SK-N-SH (cell line): ENCODE data around the gene UBE2S. TPM values are rescaled to one million over a fixed set of nuclear protein-coding genes. Genes with fewer than 3 reads are reported as not detected.

Experiments used
- CTCF ChIA-PET: fragments of 300-600, 350-600 bp; formaldehyde crosslinking; extraction: SDS; loops from one replicate; lab custom pipeline; 2021; lab: Yijun Ruan, JAX
- POLR2A ChIA-PET: fragments of 350-600 bp; sonication (Branson Sonifier 250); formaldehyde crosslinking; extraction: SDS; loops from one replicate; lab custom pipeline; 2020; ENCODE audit warnings: antibody characterized with exemption, inconsistent platforms; lab: Yijun Ruan, JAX
- DNase-seq: peaks from one replicate; pipeline ENCODE4 v3.0.0; 2012
- H2AFZ ChIP-seq: fragments of 200-600 bp; sonication (generic); 2 replicates; pipeline ENCODE4 v1.8.1; 2016; ENCODE audit warnings: antibody characterized with exemption, mild to moderate bottlenecking, low read depth
- H3F3A ChIP-seq: fragments of 200-600 bp; sonication (generic); replicated peaks from 2 replicates; pipeline ENCODE3; 2016; ENCODE audit warnings: antibody characterized with exemption, mild to moderate bottlenecking; ENCODE audit not compliant: insufficient read depth
- H3K27ac ChIP-seq, 2 experiments: fragments of 200-500 bp in 1 of 2; fragments of 200-600 bp in 1 of 2; sonication (Bioruptor generic) in 1 of 2; sonication (generic), shearing (Covaris generic) in 1 of 2; 2 replicates each; pipeline versions ENCODE4 v1.5.1 to v1.6.1; 2014 to 2016; ENCODE audit warnings: low read depth in 2 of 2, inconsistent platforms in 1 of 2, low read length in 1 of 2, mild to moderate bottlenecking in 1 of 2, mixed read lengths in 1 of 2
- H3K27me3 ChIP-seq: fragments of 200-600 bp; sonication (generic), shearing (Covaris generic); 2 replicates; pipeline ENCODE4 v1.6.1; 2016; ENCODE audit warnings: mixed run types; ENCODE audit not compliant: insufficient read depth
- H3K36me3 ChIP-seq, 2 experiments: fragments of 200-500 bp in 1 of 2; fragments of 200-600 bp in 1 of 2; sonication (Bioruptor generic) in 1 of 2; sonication (generic) in 1 of 2; replicated peaks in 1 of 2; 2 replicates each; pipeline versions ENCODE3 to v1.5.1; 2014 to 2016; ENCODE audit warnings: low read length in 1 of 2, mild to moderate bottlenecking in 1 of 2; ENCODE audit not compliant: insufficient read depth in 2 of 2, control insufficient read depth in 1 of 2
- H3K4me1 ChIP-seq, 2 experiments: fragments of 200-500 bp in 1 of 2; fragments of 200-600 bp in 1 of 2; sonication (Bioruptor generic) in 1 of 2; sonication (generic), shearing (Covaris generic) in 1 of 2; 2 replicates each; pipeline versions ENCODE4 v1.5.1 to v1.6.1; 2014 to 2016; ENCODE audit warnings: low read depth in 1 of 2, low read length in 1 of 2, mixed run types in 1 of 2; ENCODE audit not compliant: insufficient read depth in 2 of 2, control insufficient read depth in 1 of 2
- H3K4me2 ChIP-seq: fragments of 200-600 bp; sonication (generic), shearing (Covaris generic); 2 replicates; pipeline ENCODE4 v1.6.1; 2017; ENCODE audit warnings: mixed run types
- H3K4me3 ChIP-seq, 2 experiments: fragments of 200-500 bp in 1 of 2; fragments of 200-600 bp in 1 of 2; sonication (Bioruptor generic) in 1 of 2; sonication (generic), shearing (Covaris generic) in 1 of 2; 2 replicates each; pipeline versions ENCODE4 v1.5.1 to v1.8.1; 2014 to 2016; ENCODE audit warnings: low read depth in 2 of 2, inconsistent platforms in 1 of 2, low read length in 1 of 2, mild to moderate bottlenecking in 1 of 2, mixed read lengths in 1 of 2, moderate library complexity in 1 of 2
- H3K79me2 ChIP-seq: fragments of 200-600 bp; sonication (generic); 2 replicates; pipeline ENCODE4 v1.8.1; 2017; ENCODE audit warnings: mild to moderate bottlenecking; ENCODE audit not compliant: insufficient read depth
- H3K9ac ChIP-seq: fragments of 200-600 bp; sonication (generic); 2 replicates; pipeline ENCODE4 v1.6.1; 2017; ENCODE audit warnings: mixed run types
- H3K9me2 ChIP-seq: fragments of 200-600 bp; sonication (generic); 2 replicates; pipeline ENCODE4 v1.6.1; 2017; ENCODE audit warnings: mixed run types
- H3K9me3 ChIP-seq: fragments of 200-600 bp; sonication (generic); 2 replicates; pipeline ENCODE4 v1.6.1; 2017; ENCODE audit warnings: mixed run types, mild to moderate bottlenecking, moderate library complexity
- H4K20me1 ChIP-seq: fragments of 200-600 bp; sonication (generic); 2 replicates; pipeline ENCODE4 v1.6.1; 2017; ENCODE audit warnings: mild to moderate bottlenecking, mixed run types; ENCODE audit not compliant: insufficient read depth
- ELF1 ChIP-seq: IDR thresholded peaks from 2 replicates; pipeline ENCODE4 v1.4.0; 2012
- FOXJ3 ChIP-seq: sonication (generic); formaldehyde crosslinking; IDR thresholded peaks from 2 replicates; pipeline ENCODE4 v1.5.1; 2020; ENCODE audit warnings: mild to moderate bottlenecking, missing genetic modification reagents
- GABPA ChIP-seq: IDR thresholded peaks from 2 replicates; pipeline ENCODE4 v1.4.0; 2012; ENCODE audit warnings: low read depth, mild to moderate bottlenecking
- MEF2A ChIP-seq: IDR thresholded peaks from 2 replicates; pipeline ENCODE4 v1.4.0; 2012; ENCODE audit warnings: low read depth, borderline replicate concordance
- MXI1 ChIP-seq: IDR thresholded peaks from 2 replicates; pipeline ENCODE4 v1.6.1; 2012; ENCODE audit warnings: mild to moderate bottlenecking, low read depth, low read length, improper control_type of control experiment
- NRF1 ChIP-seq: IDR thresholded peaks from 2 replicates; pipeline ENCODE4 v1.6.1; 2012; ENCODE audit warnings: low read depth, mild to moderate bottlenecking, low read length
- POLR2AphosphoS5 ChIP-seq: IDR thresholded peaks from 2 replicates; pipeline ENCODE4 v1.6.1; 2012; ENCODE audit warnings: low read depth, low read length
- SMC3 ChIP-seq: IDR thresholded peaks from 2 replicates; pipeline ENCODE4 v1.6.1; 2012; ENCODE audit warnings: low read depth, low read length, improper control_type of control experiment
- YY1 ChIP-seq: IDR thresholded peaks from 2 replicates; pipeline ENCODE4 v1.4.0; 2012; ENCODE audit warnings: low read depth, mild to moderate bottlenecking
- WGBS: methylation state at CpG from one replicate; pipeline ENCODE4 v1.1.6; 2017; ENCODE audit warnings: low lambda C conversion rate; 5-methylcytosine and 5-hydroxymethylcytosine counted together
- polyA plus RNA-seq, 3 experiments: library from polyadenylated mRNA; depleted of rRNA; stranded (reverse); fragments of >200 nt; gene quantifications; 2 replicates each; pipeline ENCODE4 v1.2.3, GENCODE V29; 2012
- TF ChIP-seq, protein P1 (sequence below): fragments of 150-350 bp; IDR thresholded peaks from 2 replicates; pipeline ENCODE4 v1.6.1; 2017; ENCODE audit warnings: antibody characterized with exemption, low read length, low read depth, borderline replicate concordance
- TF ChIP-seq, protein P2 (sequence below): IDR thresholded peaks from 2 replicates; pipeline ENCODE4 v1.4.0; 2012; ENCODE audit warnings: low read depth
- TF ChIP-seq, protein P3 (sequence below): IDR thresholded peaks from 2 replicates; pipeline ENCODE4 v1.6.1; 2012; ENCODE audit warnings: mild to moderate bottlenecking, low read depth, low read length, moderate library complexity
- TF ChIP-seq, protein P4 (sequence below): fragments of 200-600 bp; sonication (generic); IDR thresholded peaks from 2 replicates; pipeline ENCODE4 v1.6.1; 2017; ENCODE audit warnings: antibody characterized with exemption, mild to moderate bottlenecking, moderate library complexity
- TF ChIP-seq, protein P5 (sequence below): IDR thresholded peaks from 2 replicates; pipeline ENCODE4; 2012

UBE2S gene
- polyA plus RNA-seq, 1 of the 3 experiments (the other 2 are of a cell fraction) = 133 TPM

DNA sequence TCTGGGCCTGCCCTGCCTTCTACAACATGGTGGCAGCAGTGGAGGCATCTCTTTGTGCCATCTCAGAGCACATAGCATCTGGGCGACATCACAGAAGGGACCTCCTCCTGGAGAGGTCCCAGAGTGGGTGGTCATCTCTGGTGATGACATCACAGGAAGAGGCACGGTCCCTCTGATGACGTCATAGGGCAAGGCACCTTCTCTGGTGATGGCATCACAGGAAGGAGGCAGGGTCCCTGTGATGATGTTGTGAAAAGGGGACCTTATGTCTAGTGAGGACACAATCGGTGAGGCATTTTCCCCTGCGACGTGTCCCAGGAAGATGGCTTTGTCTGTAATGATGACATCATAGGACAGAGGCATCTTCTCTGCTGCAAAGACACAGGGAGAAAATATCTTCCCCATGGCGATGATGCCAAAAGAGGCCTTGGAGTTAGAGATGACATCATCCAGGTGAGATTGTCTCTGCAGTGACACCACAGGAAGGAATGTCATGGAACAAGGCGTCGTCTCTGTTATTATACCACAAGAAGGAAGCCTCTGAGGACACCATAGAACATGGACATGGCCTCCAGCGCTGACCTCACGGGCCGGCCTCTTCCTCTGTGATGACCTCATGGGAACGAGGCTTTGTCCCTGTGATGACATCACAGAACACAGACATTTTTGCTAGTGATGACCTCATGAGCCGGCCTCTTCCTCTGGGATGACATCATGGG lies 24.8 kb upstream of the UBE2S start:
- no peaks in the 10 kb centered on the region for H3K4me1 ChIP-seq
- 77% methylated on average over 14 of the region's 14 CpGs for WGBS
- H3K79me2 ChIP-seq = no peaks in the 10 kb centered on the region
- H3K4me2 ChIP-seq = no peak overlapping the region
- H3K9ac ChIP-seq = no peak overlapping the region
- no peaks in the 10 kb centered on the region for H3K36me3 ChIP-seq
- ChIA-PET POLR2A (no interaction called here), CTCF (no interaction called here)
- no peak overlapping the region for H3K27ac ChIP-seq
- H3K9me3 ChIP-seq = no peaks in the 10 kb centered on the region
- no peaks in the 10 kb centered on the region for H4K20me1 ChIP-seq
- no peak overlapping the region for H2AFZ ChIP-seq
- H3K27me3 ChIP-seq = no peaks in the 10 kb centered on the region
- DNase-seq = no peak
- TF ChIP-seq POLR2AphosphoS5 = no peak
- TF ChIP-seq FOXJ3 = no peak
- TF ChIP-seq, protein P1, sequence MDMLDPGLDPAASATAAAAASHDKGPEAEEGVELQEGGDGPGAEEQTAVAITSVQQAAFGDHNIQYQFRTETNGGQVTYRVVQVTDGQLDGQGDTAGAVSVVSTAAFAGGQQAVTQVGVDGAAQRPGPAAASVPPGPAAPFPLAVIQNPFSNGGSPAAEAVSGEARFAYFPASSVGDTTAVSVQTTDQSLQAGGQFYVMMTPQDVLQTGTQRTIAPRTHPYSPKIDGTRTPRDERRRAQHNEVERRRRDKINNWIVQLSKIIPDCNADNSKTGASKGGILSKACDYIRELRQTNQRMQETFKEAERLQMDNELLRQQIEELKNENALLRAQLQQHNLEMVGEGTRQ = no peak
- no peak for TF ChIP-seq YY1
- TF ChIP-seq GABPA = no peak
- TF ChIP-seq, protein P2, sequence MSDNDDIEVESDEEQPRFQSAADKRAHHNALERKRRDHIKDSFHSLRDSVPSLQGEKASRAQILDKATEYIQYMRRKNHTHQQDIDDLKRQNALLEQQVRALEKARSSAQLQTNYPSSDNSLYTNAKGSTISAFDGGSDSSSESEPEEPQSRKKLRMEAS = no peak
- no peak for TF ChIP-seq NRF1
- TF ChIP-seq, protein P3, sequence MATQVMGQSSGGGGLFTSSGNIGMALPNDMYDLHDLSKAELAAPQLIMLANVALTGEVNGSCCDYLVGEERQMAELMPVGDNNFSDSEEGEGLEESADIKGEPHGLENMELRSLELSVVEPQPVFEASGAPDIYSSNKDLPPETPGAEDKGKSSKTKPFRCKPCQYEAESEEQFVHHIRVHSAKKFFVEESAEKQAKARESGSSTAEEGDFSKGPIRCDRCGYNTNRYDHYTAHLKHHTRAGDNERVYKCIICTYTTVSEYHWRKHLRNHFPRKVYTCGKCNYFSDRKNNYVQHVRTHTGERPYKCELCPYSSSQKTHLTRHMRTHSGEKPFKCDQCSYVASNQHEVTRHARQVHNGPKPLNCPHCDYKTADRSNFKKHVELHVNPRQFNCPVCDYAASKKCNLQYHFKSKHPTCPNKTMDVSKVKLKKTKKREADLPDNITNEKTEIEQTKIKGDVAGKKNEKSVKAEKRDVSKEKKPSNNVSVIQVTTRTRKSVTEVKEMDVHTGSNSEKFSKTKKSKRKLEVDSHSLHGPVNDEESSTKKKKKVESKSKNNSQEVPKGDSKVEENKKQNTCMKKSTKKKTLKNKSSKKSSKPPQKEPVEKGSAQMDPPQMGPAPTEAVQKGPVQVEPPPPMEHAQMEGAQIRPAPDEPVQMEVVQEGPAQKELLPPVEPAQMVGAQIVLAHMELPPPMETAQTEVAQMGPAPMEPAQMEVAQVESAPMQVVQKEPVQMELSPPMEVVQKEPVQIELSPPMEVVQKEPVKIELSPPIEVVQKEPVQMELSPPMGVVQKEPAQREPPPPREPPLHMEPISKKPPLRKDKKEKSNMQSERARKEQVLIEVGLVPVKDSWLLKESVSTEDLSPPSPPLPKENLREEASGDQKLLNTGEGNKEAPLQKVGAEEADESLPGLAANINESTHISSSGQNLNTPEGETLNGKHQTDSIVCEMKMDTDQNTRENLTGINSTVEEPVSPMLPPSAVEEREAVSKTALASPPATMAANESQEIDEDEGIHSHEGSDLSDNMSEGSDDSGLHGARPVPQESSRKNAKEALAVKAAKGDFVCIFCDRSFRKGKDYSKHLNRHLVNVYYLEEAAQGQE = no peak
- TF ChIP-seq, protein P4, sequence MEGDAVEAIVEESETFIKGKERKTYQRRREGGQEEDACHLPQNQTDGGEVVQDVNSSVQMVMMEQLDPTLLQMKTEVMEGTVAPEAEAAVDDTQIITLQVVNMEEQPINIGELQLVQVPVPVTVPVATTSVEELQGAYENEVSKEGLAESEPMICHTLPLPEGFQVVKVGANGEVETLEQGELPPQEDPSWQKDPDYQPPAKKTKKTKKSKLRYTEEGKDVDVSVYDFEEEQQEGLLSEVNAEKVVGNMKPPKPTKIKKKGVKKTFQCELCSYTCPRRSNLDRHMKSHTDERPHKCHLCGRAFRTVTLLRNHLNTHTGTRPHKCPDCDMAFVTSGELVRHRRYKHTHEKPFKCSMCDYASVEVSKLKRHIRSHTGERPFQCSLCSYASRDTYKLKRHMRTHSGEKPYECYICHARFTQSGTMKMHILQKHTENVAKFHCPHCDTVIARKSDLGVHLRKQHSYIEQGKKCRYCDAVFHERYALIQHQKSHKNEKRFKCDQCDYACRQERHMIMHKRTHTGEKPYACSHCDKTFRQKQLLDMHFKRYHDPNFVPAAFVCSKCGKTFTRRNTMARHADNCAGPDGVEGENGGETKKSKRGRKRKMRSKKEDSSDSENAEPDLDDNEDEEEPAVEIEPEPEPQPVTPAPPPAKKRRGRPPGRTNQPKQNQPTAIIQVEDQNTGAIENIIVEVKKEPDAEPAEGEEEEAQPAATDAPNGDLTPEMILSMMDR = no peak
- TF ChIP-seq, protein P5, sequence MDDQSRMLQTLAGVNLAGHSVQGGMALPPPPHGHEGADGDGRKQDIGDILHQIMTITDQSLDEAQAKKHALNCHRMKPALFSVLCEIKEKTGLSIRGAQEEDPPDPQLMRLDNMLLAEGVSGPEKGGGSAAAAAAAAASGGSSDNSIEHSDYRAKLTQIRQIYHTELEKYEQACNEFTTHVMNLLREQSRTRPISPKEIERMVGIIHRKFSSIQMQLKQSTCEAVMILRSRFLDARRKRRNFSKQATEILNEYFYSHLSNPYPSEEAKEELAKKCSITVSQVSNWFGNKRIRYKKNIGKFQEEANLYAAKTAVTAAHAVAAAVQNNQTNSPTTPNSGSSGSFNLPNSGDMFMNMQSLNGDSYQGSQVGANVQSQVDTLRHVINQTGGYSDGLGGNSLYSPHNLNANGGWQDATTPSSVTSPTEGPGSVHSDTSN = no peak
- no peak for TF ChIP-seq SMC3
- no peak for TF ChIP-seq MEF2A
- no peak for TF ChIP-seq ELF1
- TF ChIP-seq MXI1 = no peak
- H3K4me3 ChIP-seq = no peak overlapping the region
- no peaks in the 10 kb centered on the region for H3F3A ChIP-seq
- no peaks in the 10 kb centered on the region for H3K9me2 ChIP-seq
